SK-N-SH (cell line): Measurements from ENCODE around the gene ACVRL1. TPM values are rescaled to one million over a fixed set of nuclear protein-coding genes. Genes with fewer than 3 reads are reported as not detected.
A peak's percentile ranks its signal among the peaks of the same experiment; 100 is the strongest.

ENCODE experiments used
- CTCF ChIA-PET: fragments of 300-600, 350-600 bp; formaldehyde crosslinking; extraction: SDS; loops from one replicate; lab custom pipeline; 2021; lab: Yijun Ruan, JAX
- POLR2A ChIA-PET: fragments of 350-600 bp; sonication (Branson Sonifier 250); formaldehyde crosslinking; extraction: SDS; loops from one replicate; lab custom pipeline; 2020; ENCODE audit warnings: antibody characterized with exemption, inconsistent platforms; lab: Yijun Ruan, JAX
- DNase-seq: peaks from one replicate; pipeline ENCODE4 v3.0.0; 2012
- H2AFZ ChIP-seq: fragments of 200-600 bp; sonication (generic); 2 replicates; pipeline ENCODE4 v1.8.1; 2016; ENCODE audit warnings: antibody characterized with exemption, mild to moderate bottlenecking, low read depth
- H3F3A ChIP-seq: fragments of 200-600 bp; sonication (generic); replicated peaks from 2 replicates; pipeline ENCODE3; 2016; ENCODE audit warnings: antibody characterized with exemption, mild to moderate bottlenecking; ENCODE audit not compliant: insufficient read depth
- H3K27ac ChIP-seq, 2 experiments: fragments of 200-500 bp in 1 of 2; fragments of 200-600 bp in 1 of 2; sonication (Bioruptor generic) in 1 of 2; sonication (generic), shearing (Covaris generic) in 1 of 2; 2 replicates each; pipeline versions ENCODE4 v1.5.1 to v1.6.1; 2014 to 2016; ENCODE audit warnings: low read depth in 2 of 2, inconsistent platforms in 1 of 2, low read length in 1 of 2, mild to moderate bottlenecking in 1 of 2, mixed read lengths in 1 of 2
- H3K27me3 ChIP-seq: fragments of 200-600 bp; sonication (generic), shearing (Covaris generic); 2 replicates; pipeline ENCODE4 v1.6.1; 2016; ENCODE audit warnings: mixed run types; ENCODE audit not compliant: insufficient read depth
- H3K36me3 ChIP-seq, 2 experiments: fragments of 200-500 bp in 1 of 2; fragments of 200-600 bp in 1 of 2; sonication (Bioruptor generic) in 1 of 2; sonication (generic) in 1 of 2; replicated peaks in 1 of 2; 2 replicates each; pipeline versions ENCODE3 to v1.5.1; 2014 to 2016; ENCODE audit warnings: low read length in 1 of 2, mild to moderate bottlenecking in 1 of 2; ENCODE audit not compliant: insufficient read depth in 2 of 2, control insufficient read depth in 1 of 2
- H3K4me1 ChIP-seq, 2 experiments: fragments of 200-500 bp in 1 of 2; fragments of 200-600 bp in 1 of 2; sonication (Bioruptor generic) in 1 of 2; sonication (generic), shearing (Covaris generic) in 1 of 2; 2 replicates each; pipeline versions ENCODE4 v1.5.1 to v1.6.1; 2014 to 2016; ENCODE audit warnings: low read depth in 1 of 2, low read length in 1 of 2, mixed run types in 1 of 2; ENCODE audit not compliant: insufficient read depth in 2 of 2, control insufficient read depth in 1 of 2
- H3K4me2 ChIP-seq: fragments of 200-600 bp; sonication (generic), shearing (Covaris generic); 2 replicates; pipeline ENCODE4 v1.6.1; 2017; ENCODE audit warnings: mixed run types
- H3K4me3 ChIP-seq, 2 experiments: fragments of 200-500 bp in 1 of 2; fragments of 200-600 bp in 1 of 2; sonication (Bioruptor generic) in 1 of 2; sonication (generic), shearing (Covaris generic) in 1 of 2; 2 replicates each; pipeline versions ENCODE4 v1.5.1 to v1.8.1; 2014 to 2016; ENCODE audit warnings: low read depth in 2 of 2, inconsistent platforms in 1 of 2, low read length in 1 of 2, mild to moderate bottlenecking in 1 of 2, mixed read lengths in 1 of 2, moderate library complexity in 1 of 2
- H3K79me2 ChIP-seq: fragments of 200-600 bp; sonication (generic); 2 replicates; pipeline ENCODE4 v1.8.1; 2017; ENCODE audit warnings: mild to moderate bottlenecking; ENCODE audit not compliant: insufficient read depth
- H3K9ac ChIP-seq: fragments of 200-600 bp; sonication (generic); 2 replicates; pipeline ENCODE4 v1.6.1; 2017; ENCODE audit warnings: mixed run types
- H3K9me2 ChIP-seq: fragments of 200-600 bp; sonication (generic); 2 replicates; pipeline ENCODE4 v1.6.1; 2017; ENCODE audit warnings: mixed run types
- H3K9me3 ChIP-seq: fragments of 200-600 bp; sonication (generic); 2 replicates; pipeline ENCODE4 v1.6.1; 2017; ENCODE audit warnings: mixed run types, mild to moderate bottlenecking, moderate library complexity
- H4K20me1 ChIP-seq: fragments of 200-600 bp; sonication (generic); 2 replicates; pipeline ENCODE4 v1.6.1; 2017; ENCODE audit warnings: mild to moderate bottlenecking, mixed run types; ENCODE audit not compliant: insufficient read depth
- EP300 ChIP-seq, 2 experiments: IDR thresholded peaks; 2 replicates each; pipeline versions ENCODE4 v1.4.0 to v1.6.1; 2012; ENCODE audit warnings: borderline replicate concordance in 1 of 2, low read depth in 1 of 2, low read length in 1 of 2
- EZH2phosphoT487 ChIP-seq: fragments of 200-600 bp; sonication (generic); IDR thresholded peaks from 2 replicates; pipeline ENCODE4 v1.6.1; 2017; ENCODE audit warnings: low read depth, mixed run types, mild to moderate bottlenecking, antibody characterized with exemption, moderate library complexity, borderline replicate concordance
- FOXJ3 ChIP-seq: sonication (generic); formaldehyde crosslinking; IDR thresholded peaks from 2 replicates; pipeline ENCODE4 v1.5.1; 2020; ENCODE audit warnings: mild to moderate bottlenecking, missing genetic modification reagents
- FOXM1 ChIP-seq: IDR thresholded peaks from 2 replicates; pipeline ENCODE4 v1.4.0; 2012; ENCODE audit warnings: low read depth, mild to moderate bottlenecking
- GABPA ChIP-seq: IDR thresholded peaks from 2 replicates; pipeline ENCODE4 v1.4.0; 2012; ENCODE audit warnings: low read depth, mild to moderate bottlenecking
- NRF1 ChIP-seq: IDR thresholded peaks from 2 replicates; pipeline ENCODE4 v1.6.1; 2012; ENCODE audit warnings: low read depth, mild to moderate bottlenecking, low read length
- POLR2AphosphoS5 ChIP-seq: IDR thresholded peaks from 2 replicates; pipeline ENCODE4 v1.6.1; 2012; ENCODE audit warnings: low read depth, low read length
- RFX5 ChIP-seq: IDR thresholded peaks from 2 replicates; pipeline ENCODE4 v1.6.1; 2012; ENCODE audit warnings: mild to moderate bottlenecking, improper control_type of control experiment, low read length
- RXRA ChIP-seq: IDR thresholded peaks from 2 replicates; pipeline ENCODE4 v1.4.0; 2012; ENCODE audit warnings: low read depth, mild to moderate bottlenecking, borderline replicate concordance
- TAF1 ChIP-seq: IDR thresholded peaks from 2 replicates; pipeline ENCODE4 v1.6.1; 2012; ENCODE audit warnings: low read depth, mild to moderate bottlenecking, low read length, moderate library complexity, borderline replicate concordance
- TEAD4 ChIP-seq: IDR thresholded peaks from 2 replicates; pipeline ENCODE4 v1.4.0; 2012; ENCODE audit warnings: mild to moderate bottlenecking, borderline replicate concordance; ENCODE audit not compliant: insufficient read depth
- WGBS: methylation state at CpG from one replicate; pipeline ENCODE4 v1.1.6; 2017; ENCODE audit warnings: low lambda C conversion rate; 5-methylcytosine and 5-hydroxymethylcytosine counted together
- polyA plus RNA-seq, 3 experiments: library from polyadenylated mRNA; depleted of rRNA; stranded (reverse); fragments of >200 nt; gene quantifications; 2 replicates each; pipeline ENCODE4 v1.2.3, GENCODE V29; 2012
- TF ChIP-seq, protein P1 (sequence below): fragments of 150-350 bp; IDR thresholded peaks from 2 replicates; pipeline ENCODE4 v1.6.1; 2017; ENCODE audit warnings: antibody characterized with exemption, low read length, low read depth, borderline replicate concordance

The ACVRL1 gene
- polyA plus RNA-seq, 1 of the 3 experiments (the other 2 are of a cell fraction), result 0.07 TPM

DNA sequence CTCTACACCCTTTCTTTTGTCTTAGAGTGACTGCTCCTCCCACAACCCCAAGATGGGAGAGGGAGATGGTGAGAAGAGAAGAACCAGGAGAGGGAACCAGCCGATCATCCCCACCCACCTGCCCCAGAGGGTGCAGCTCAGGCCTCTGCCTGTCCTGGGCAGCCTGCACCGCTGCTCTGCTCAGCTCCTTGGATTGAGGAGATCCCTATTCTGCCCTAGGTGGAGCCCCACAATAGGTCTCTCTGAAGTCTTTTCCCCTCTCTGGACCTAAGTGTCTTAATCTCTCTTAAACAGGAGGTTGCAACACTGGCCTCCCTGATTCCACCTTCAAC, 17.2 kb upstream of the ACVRL1 start:
- Histone ChIP-seq H3K4me2 (no peak overlapping the region), H3K27me3 (no peaks in the 10 kb centered on the region), H3K9ac (no peak overlapping the region), H3K27ac (no peak overlapping the region), H2AFZ (no peak overlapping the region), H3K9me2 (no peaks in the 10 kb centered on the region), H4K20me1 (no peaks in the 10 kb centered on the region), H3K9me3 (no peaks in the 10 kb centered on the region), H3K4me1 (peaks cover 0 to 1% of the 10 kb centered on the region in 2 experiments; a peak in 1 of 4 replicates), H3K4me3 (no peak overlapping the region), H3K36me3 (no peaks in the 10 kb centered on the region), H3K79me2 (no peaks in the 10 kb centered on the region), H3F3A (no peaks in the 10 kb centered on the region)
- WGBS, result 95% methylated on average over 2 of the region's 2 CpGs
- CTCF ChIA-PET, result interaction anchor here (1.1 to 12.2 kb wide), 11 partner anchors 16 to 469 kb away, joined by 3 to 141 read pairs (median 4); no protein-coding TSS in a partner anchor
- TF ChIP-seq EP300 (IDR thresholded peaks at IDR 0.05; ENCODE audit: borderline replicate concordance in 1 of 2, low read depth in 1 of 2, low read length in 1 of 2) (no peak), FOXM1 (no peak), POLR2AphosphoS5 (no peak), RXRA (no peak), GABPA (no peak), EZH2phosphoT487 (no peak), NRF1 (no peak), TEAD4 (no peak), FOXJ3 (no peak)
- TF ChIP-seq, protein P1, sequence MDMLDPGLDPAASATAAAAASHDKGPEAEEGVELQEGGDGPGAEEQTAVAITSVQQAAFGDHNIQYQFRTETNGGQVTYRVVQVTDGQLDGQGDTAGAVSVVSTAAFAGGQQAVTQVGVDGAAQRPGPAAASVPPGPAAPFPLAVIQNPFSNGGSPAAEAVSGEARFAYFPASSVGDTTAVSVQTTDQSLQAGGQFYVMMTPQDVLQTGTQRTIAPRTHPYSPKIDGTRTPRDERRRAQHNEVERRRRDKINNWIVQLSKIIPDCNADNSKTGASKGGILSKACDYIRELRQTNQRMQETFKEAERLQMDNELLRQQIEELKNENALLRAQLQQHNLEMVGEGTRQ, result no peak
- POLR2A ChIA-PET, result no interaction called here
- DNase-seq, result peak; percentile 11

DNA sequence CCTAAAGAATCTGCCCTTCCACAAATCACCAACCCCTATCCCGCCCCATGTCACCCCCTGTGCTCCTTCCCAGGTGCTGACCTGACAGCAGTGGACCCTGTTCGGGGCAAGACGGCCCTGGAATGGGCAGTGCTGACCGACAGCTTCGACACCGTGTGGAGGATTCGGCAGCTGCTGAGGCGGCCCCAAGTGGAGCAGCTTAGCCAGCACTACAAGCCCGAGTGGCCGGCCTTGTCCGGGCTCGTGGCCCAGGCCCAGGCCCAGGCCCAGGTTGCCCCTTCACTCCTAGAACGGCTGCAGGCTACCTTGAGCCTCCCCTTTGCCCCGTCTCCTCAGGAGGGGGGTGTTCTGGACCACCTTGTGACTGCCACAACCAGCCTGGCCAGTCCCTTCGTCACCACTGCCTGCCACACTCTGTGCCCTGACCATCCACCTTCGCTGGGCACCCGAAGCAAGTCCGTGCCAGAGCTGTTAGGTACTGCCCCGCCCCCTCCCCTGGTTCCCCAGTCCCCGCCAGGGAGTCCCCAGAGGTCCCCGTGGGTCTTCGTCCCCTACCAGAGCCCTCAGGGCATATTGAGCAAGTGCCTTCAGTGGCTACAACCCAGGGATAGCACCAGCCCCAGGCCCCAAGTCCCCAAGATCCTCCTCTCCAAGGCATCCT, 16.7 kb upstream of the ACVRL1 start:
- no peaks in the 10 kb centered on the region for H3K27me3 ChIP-seq
- no peaks in the 10 kb centered on the region for H3F3A ChIP-seq
- H3K79me2 ChIP-seq, result no peaks in the 10 kb centered on the region
- no peaks in the 10 kb centered on the region for H4K20me1 ChIP-seq
- H3K4me3 ChIP-seq, result no peak overlapping the region
- no peak overlapping the region for H3K9ac ChIP-seq
- no peaks in the 10 kb centered on the region for H3K9me3 ChIP-seq
- H3K4me2 ChIP-seq, result no peak overlapping the region
- H3K4me1 ChIP-seq, result peaks cover 0 to 6% of the 10 kb centered on the region in 2 experiments; a peak in 1 of 4 replicates
- H2AFZ ChIP-seq, result no peak overlapping the region
- peak; percentile 15 for DNase-seq
- POLR2A ChIA-PET, result no interaction called here
- H3K36me3 ChIP-seq, result no peaks in the 10 kb centered on the region
- WGBS, result 68% methylated on average over 14 of the region's 22 CpGs
- no peaks in the 10 kb centered on the region for H3K9me2 ChIP-seq
- CTCF ChIA-PET, result interaction anchor here (0.7 to 12.2 kb wide), 10 partner anchors 11 to 470 kb away, joined by 3 to 141 read pairs (median 4); no protein-coding TSS in a partner anchor
- no peak overlapping the region for H3K27ac ChIP-seq
- TF ChIP-seq, protein P1, result no peak
- TF ChIP-seq TAF1, result no peak
- TF ChIP-seq FOXM1, result no peak
- no peak for TF ChIP-seq RFX5
- TF ChIP-seq, all 33 proteins: peak for 0
